ENCODE results near the gene MLLT6. TPM values are rescaled to one million over a fixed set of nuclear protein-coding genes. Genes with fewer than 3 reads are reported as not detected.

The MLLT6 gene
- total and polyA plus RNA-seq, 2 of the 13 experiments (the other 11 are each of a cell fraction or from before 2014, with no cell fraction given): 50.7 to 69.5 TPM

DNA sequence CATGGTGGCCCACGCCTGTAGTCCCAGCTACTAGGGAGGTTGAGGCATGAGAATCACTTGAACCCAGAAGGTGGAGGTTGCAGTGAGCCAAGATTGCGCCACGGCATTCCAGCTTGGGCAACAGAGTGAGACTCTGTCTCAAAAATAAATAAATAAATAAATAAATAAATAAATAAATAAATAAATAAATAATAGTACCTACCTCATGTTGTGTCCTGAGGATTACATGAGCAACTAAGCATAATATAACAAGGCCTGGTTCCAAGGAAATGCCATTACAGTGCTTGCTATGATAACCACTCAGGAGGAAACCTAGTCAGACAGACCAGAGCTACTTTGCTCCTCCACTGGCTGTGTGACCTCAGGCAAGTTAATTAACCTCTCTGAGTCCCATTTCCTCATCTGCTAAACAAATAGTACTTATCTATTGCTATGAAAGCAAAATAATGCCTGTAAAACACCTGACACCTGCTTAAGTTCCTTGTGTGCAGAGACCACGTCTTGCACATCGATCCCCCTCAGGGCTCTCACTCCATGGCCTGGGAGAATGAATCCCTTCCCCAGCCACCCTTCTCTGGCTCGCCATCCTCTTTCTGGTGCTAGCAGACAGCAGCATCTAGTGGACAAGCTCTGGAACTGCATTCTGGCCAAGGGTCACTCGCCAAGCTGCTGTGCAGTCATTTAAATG lies 37.8 kb upstream of the MLLT6 start (continued):
- TF ChIP-seq, protein P1, sequence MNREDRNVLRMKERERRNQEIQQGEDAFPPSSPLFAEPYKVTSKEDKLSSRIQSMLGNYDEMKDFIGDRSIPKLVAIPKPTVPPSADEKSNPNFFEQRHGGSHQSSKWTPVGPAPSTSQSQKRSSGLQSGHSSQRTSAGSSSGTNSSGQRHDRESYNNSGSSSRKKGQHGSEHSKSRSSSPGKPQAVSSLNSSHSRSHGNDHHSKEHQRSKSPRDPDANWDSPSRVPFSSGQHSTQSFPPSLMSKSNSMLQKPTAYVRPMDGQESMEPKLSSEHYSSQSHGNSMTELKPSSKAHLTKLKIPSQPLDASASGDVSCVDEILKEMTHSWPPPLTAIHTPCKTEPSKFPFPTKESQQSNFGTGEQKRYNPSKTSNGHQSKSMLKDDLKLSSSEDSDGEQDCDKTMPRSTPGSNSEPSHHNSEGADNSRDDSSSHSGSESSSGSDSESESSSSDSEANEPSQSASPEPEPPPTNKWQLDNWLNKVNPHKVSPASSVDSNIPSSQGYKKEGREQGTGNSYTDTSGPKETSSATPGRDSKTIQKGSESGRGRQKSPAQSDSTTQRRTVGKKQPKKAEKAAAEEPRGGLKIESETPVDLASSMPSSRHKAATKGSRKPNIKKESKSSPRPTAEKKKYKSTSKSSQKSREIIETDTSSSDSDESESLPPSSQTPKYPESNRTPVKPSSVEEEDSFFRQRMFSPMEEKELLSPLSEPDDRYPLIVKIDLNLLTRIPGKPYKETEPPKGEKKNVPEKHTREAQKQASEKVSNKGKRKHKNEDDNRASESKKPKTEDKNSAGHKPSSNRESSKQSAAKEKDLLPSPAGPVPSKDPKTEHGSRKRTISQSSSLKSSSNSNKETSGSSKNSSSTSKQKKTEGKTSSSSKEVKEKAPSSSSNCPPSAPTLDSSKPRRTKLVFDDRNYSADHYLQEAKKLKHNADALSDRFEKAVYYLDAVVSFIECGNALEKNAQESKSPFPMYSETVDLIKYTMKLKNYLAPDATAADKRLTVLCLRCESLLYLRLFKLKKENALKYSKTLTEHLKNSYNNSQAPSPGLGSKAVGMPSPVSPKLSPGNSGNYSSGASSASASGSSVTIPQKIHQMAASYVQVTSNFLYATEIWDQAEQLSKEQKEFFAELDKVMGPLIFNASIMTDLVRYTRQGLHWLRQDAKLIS (CRISPR knock-in tag; IDR thresholded peaks at IDR 0.05): no peak
- no peak for TF ChIP-seq BRD4 (CRISPR knock-in tag; IDR thresholded peaks at IDR 0.05)
- no peak for TF ChIP-seq ZBTB1 (CRISPR knock-in tag; IDR thresholded peaks at IDR 0.05; ENCODE audit: borderline replicate concordance)
- TF ChIP-seq AHR (CRISPR knock-in tag; IDR thresholded peaks at IDR 0.05): peak; percentile 82; the same call in 1 of the 2 replicates
- TF ChIP-seq ELK4 (CRISPR knock-in tag; IDR thresholded peaks at IDR 0.05; ENCODE audit: borderline replicate concordance): no peak
- TF ChIP-seq, protein P2, sequence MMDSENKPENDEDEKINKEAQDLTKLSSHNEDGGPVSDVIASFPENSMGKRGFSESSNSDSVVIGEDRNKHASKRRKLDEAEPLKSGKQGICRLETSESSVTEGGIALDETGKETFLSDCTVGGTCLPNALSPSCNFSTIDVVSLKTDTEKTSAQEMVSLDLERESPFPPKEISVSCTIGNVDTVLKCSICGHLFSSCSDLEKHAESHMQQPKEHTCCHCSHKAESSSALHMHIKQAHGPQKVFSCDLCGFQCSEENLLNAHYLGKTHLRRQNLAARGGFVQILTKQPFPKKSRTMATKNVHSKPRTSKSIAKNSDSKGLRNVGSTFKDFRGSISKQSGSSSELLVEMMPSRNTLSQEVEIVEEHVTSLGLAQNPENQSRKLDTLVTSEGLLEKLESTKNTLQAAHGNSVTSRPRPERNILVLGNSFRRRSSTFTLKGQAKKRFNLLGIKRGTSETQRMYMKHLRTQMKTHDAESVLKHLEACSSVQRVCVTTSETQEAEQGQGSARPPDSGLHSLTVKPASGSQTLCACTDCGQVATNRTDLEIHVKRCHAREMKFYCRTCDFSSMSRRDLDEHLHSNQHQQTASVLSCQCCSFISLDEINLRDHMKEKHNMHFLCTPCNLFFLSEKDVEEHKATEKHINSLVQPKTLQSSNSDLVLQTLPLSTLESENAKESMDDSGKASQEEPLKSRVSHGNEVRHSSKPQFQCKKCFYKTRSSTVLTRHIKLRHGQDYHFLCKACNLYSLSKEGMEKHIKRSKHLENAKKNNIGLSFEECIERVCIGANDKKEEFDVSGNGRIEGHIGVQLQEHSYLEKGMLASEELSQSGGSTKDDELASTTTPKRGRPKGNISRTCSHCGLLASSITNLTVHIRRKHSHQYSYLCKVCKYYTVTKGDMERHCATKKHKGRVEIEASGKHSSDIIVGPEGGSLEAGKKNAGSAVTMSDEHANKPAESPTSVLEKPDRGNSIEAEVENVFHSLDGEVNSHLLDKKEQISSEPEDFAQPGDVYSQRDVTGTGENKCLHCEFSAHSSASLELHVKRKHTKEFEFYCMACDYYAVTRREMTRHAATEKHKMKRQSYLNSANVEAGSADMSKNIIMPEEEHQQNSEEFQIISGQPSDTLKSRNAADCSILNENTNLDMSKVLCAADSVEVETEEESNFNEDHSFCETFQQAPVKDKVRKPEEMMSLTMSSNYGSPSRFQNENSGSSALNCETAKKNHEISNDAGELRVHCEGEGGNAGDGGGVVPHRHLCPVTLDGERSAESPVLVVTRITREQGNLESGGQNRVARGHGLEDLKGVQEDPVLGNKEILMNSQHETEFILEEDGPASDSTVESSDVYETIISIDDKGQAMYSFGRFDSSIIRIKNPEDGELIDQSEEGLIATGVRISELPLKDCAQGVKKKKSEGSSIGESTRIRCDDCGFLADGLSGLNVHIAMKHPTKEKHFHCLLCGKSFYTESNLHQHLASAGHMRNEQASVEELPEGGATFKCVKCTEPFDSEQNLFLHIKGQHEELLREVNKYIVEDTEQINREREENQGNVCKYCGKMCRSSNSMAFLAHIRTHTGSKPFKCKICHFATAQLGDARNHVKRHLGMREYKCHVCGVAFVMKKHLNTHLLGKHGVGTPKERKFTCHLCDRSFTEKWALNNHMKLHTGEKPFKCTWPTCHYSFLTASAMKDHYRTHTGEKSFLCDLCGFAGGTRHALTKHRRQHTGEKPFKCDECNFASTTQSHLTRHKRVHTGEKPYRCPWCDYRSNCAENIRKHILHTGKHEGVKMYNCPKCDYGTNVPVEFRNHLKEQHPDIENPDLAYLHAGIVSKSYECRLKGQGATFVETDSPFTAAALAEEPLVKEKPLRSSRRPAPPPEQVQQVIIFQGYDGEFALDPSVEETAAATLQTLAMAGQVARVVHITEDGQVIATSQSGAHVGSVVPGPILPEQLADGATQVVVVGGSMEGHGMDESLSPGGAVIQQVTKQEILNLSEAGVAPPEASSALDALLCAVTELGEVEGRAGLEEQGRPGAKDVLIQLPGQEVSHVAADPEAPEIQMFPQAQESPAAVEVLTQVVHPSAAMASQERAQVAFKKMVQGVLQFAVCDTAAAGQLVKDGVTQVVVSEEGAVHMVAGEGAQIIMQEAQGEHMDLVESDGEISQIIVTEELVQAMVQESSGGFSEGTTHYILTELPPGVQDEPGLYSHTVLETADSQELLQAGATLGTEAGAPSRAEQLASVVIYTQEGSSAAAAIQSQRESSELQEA (CRISPR knock-in tag; IDR thresholded peaks at IDR 0.05; ENCODE audit: not compliant biosample characterization): no peak
- TF ChIP-seq MBNL3 (CRISPR knock-in tag; conservative IDR thresholded peaks at IDR 0.05): no peak
- TF ChIP-seq, protein P3, sequence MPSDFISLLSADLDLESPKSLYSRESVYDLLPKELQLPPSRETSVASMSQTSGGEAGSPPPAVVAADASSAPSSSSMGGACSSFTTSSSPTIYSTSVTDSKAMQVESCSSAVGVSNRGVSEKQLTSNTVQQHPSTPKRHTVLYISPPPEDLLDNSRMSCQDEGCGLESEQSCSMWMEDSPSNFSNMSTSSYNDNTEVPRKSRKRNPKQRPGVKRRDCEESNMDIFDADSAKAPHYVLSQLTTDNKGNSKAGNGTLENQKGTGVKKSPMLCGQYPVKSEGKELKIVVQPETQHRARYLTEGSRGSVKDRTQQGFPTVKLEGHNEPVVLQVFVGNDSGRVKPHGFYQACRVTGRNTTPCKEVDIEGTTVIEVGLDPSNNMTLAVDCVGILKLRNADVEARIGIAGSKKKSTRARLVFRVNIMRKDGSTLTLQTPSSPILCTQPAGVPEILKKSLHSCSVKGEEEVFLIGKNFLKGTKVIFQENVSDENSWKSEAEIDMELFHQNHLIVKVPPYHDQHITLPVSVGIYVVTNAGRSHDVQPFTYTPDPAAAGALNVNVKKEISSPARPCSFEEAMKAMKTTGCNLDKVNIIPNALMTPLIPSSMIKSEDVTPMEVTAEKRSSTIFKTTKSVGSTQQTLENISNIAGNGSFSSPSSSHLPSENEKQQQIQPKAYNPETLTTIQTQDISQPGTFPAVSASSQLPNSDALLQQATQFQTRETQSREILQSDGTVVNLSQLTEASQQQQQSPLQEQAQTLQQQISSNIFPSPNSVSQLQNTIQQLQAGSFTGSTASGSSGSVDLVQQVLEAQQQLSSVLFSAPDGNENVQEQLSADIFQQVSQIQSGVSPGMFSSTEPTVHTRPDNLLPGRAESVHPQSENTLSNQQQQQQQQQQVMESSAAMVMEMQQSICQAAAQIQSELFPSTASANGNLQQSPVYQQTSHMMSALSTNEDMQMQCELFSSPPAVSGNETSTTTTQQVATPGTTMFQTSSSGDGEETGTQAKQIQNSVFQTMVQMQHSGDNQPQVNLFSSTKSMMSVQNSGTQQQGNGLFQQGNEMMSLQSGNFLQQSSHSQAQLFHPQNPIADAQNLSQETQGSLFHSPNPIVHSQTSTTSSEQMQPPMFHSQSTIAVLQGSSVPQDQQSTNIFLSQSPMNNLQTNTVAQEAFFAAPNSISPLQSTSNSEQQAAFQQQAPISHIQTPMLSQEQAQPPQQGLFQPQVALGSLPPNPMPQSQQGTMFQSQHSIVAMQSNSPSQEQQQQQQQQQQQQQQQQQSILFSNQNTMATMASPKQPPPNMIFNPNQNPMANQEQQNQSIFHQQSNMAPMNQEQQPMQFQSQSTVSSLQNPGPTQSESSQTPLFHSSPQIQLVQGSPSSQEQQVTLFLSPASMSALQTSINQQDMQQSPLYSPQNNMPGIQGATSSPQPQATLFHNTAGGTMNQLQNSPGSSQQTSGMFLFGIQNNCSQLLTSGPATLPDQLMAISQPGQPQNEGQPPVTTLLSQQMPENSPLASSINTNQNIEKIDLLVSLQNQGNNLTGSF (CRISPR knock-in tag; IDR thresholded peaks at IDR 0.05): no peak
- 0 out of 2 replicates have a peak, but pooled peaks have one; percentile 40 for TF ChIP-seq DNMT1 (CRISPR knock-in tag; IDR thresholded peaks at IDR 0.05)

All from HepG2 (cell line).